H1 (cell line): ENCODE data around the gene CASTOR1. TPM values are rescaled to one million over a fixed set of nuclear protein-coding genes. Genes with fewer than 3 reads are reported as not detected.
A peak's percentile ranks its signal among the peaks of the same experiment; 100 is the strongest.

Source experiments
- CTCF ChIA-PET: fragments of 300-600 bp; sonication (Branson Sonifier 250); formaldehyde crosslinking; loops from one replicate; lab custom pipeline; 2021; ENCODE audit not compliant: partially characterized antibody; lab: Charles Lee
- POLR2A ChIA-PET: fragments of 300-600 bp; sonication (Branson Sonifier 250); formaldehyde crosslinking; loops from one replicate; lab custom pipeline; 2021; ENCODE audit warnings: inconsistent platforms; ENCODE audit not compliant: partially characterized antibody; lab: Charles Lee
- DNase-seq, 2 experiments: peaks; one replicate each; pipeline versions ENCODE4 v3.0.0 to v3.0.0-alpha.2; 2010 to 2022; ENCODE audit warnings: low spot score in 2 of 2, low read depth in 1 of 2, mixed read lengths in 1 of 2
- FAIRE-seq: peaks from 2 replicates; lab custom pipeline; 2011; peaks lifted over from hg19 to GRCh38; lab: Jason Lieb, UNC
- H2AFZ ChIP-seq: 2 replicates; pipeline ENCODE4 v1.8.1; 2012; ENCODE audit warnings: low read length, inconsistent platforms
- H2AK5ac ChIP-seq: 2 replicates; pipeline ENCODE4 v1.6.1; 2013; ENCODE audit warnings: low read depth, low read length
- H2BK120ac ChIP-seq: replicated peaks from 2 replicates; pipeline ENCODE3; 2013; ENCODE audit warnings: low read depth, low read length, inconsistent platforms
- H2BK12ac ChIP-seq: 2 replicates; pipeline ENCODE4 v1.6.1; 2013; ENCODE audit warnings: low read depth, low read length
- H2BK15ac ChIP-seq: 2 replicates; pipeline ENCODE4 v1.6.1; 2013; ENCODE audit warnings: low read length
- H2BK20ac ChIP-seq: 2 replicates; pipeline ENCODE4 v1.6.1; 2013; ENCODE audit warnings: low read length
- H2BK5ac ChIP-seq: 2 replicates; pipeline ENCODE4 v1.6.1; 2013; ENCODE audit warnings: low read depth, low read length
- H3K14ac ChIP-seq: 2 replicates; pipeline ENCODE4 v1.6.1; 2013; ENCODE audit warnings: inconsistent platforms; ENCODE audit not compliant: insufficient read length
- H3K18ac ChIP-seq: 2 replicates; pipeline ENCODE4 v1.6.1; 2013; ENCODE audit warnings: low read length; ENCODE audit errors: extremely low read depth
- H3K23ac ChIP-seq: 2 replicates; pipeline ENCODE4 v1.6.1; 2013; ENCODE audit warnings: inconsistent platforms; ENCODE audit not compliant: insufficient read length
- H3K23me2 ChIP-seq: 2 replicates; pipeline ENCODE4 v1.6.1; 2013; ENCODE audit warnings: low read depth, low read length
- H3K27ac ChIP-seq: 2 replicates; pipeline ENCODE4 v1.6.1; 2011; ENCODE audit warnings: low read depth, low read length, inconsistent platforms
- H3K27me3 ChIP-seq, 4 experiments: replicated peaks in 1 of 4; 1 replicate in 1 of 4; 2 replicates in 3 of 4; pipeline versions ENCODE4 v1.6.1 to v1.8.1; 2011 to 2013; ENCODE audit warnings: low read length in 3 of 4, mild to moderate bottlenecking in 3 of 4, inconsistent platforms in 2 of 4, mixed read lengths in 2 of 4, moderate library complexity in 1 of 4; ENCODE audit not compliant: control insufficient read depth in 3 of 4, insufficient read depth in 3 of 4; ENCODE audit errors: extremely low read depth in 1 of 4
- H3K36me3 ChIP-seq, 4 experiments: 2 replicates each; pipeline versions ENCODE4 v1.6.1 to v1.8.1; 2011 to 2013; ENCODE audit warnings: mild to moderate bottlenecking in 4 of 4, low read length in 3 of 4, moderate library complexity in 2 of 4, control low read depth in 1 of 4, inconsistent platforms in 1 of 4; ENCODE audit not compliant: insufficient read depth in 4 of 4, control insufficient read depth in 2 of 4
- H3K4ac ChIP-seq: replicated peaks from 2 replicates; pipeline ENCODE3; 2013; ENCODE audit warnings: low read length, low read depth, mixed read lengths, inconsistent platforms; ENCODE audit not compliant: insufficient read length
- H3K4me1 ChIP-seq, 4 experiments: replicated peaks in 1 of 4; 1 replicate in 1 of 4; 2 replicates in 3 of 4; pipeline versions ENCODE4 v1.6.1 to v1.8.1; 2011 to 2013; ENCODE audit warnings: low read length in 3 of 4, inconsistent platforms in 2 of 4, mixed read lengths in 1 of 4; ENCODE audit not compliant: insufficient read depth in 4 of 4, control insufficient read depth in 3 of 4
- H3K4me2 ChIP-seq, 2 experiments: 2 replicates each; pipeline versions ENCODE4 v1.6.1 to v1.8.1; 2011 to 2013; ENCODE audit warnings: low read depth in 2 of 2, low read length in 2 of 2, control low read depth in 1 of 2, inconsistent platforms in 1 of 2, mild to moderate bottlenecking in 1 of 2; ENCODE audit not compliant: insufficient read depth in 1 of 2
- H3K4me3 ChIP-seq, 4 experiments: fragments of 200-600, 300-600 bp in 1 of 4; sonication (generic), shearing (Covaris generic), sonication (Bioruptor Twin) in 1 of 4; 2 replicates each; pipeline versions ENCODE4 v1.5.1 to v1.8.1; 2011 to 2016; ENCODE audit warnings: low read length in 4 of 4, low read depth in 3 of 4, control low read depth in 2 of 4, inconsistent platforms in 2 of 4, mild to moderate bottlenecking in 2 of 4, mixed read lengths in 1 of 4, moderate library complexity in 1 of 4; ENCODE audit not compliant: insufficient read depth in 2 of 4; ENCODE audit errors: extremely low read depth in 1 of 4
- H3K56ac ChIP-seq: replicated peaks from 2 replicates; pipeline ENCODE3; 2013; ENCODE audit warnings: low read depth, mild to moderate bottlenecking, mixed read lengths, low read length, inconsistent platforms; ENCODE audit not compliant: insufficient read length
- H3K79me1 ChIP-seq: 2 replicates; pipeline ENCODE4 v1.6.1; 2013; ENCODE audit warnings: low read depth, low read length, control low read depth
- H3K79me2 ChIP-seq, 2 experiments: 2 replicates each; pipeline versions ENCODE4 v1.6.1 to v1.8.1; 2012 to 2013; ENCODE audit warnings: low read length in 2 of 2, mild to moderate bottlenecking in 2 of 2, inconsistent platforms in 1 of 2; ENCODE audit not compliant: insufficient read depth in 2 of 2, control insufficient read depth in 1 of 2
- H3K9ac ChIP-seq, 4 experiments: replicated peaks in 1 of 4; 1 replicate in 1 of 4; 2 replicates in 3 of 4; pipeline versions ENCODE4 v1.6.1 to v1.8.1; 2011 to 2013; ENCODE audit warnings: low read depth in 3 of 4, low read length in 3 of 4, control low read depth in 2 of 4, mild to moderate bottlenecking in 2 of 4, moderate library complexity in 2 of 4, inconsistent platforms in 1 of 4; ENCODE audit errors: extremely low read depth in 1 of 4
- H3K9me3 ChIP-seq, 2 experiments: 2 replicates each; pipeline versions ENCODE4 v1.6.1 to v1.8.1; 2012 to 2013; ENCODE audit warnings: mild to moderate bottlenecking in 2 of 2, moderate library complexity in 2 of 2, control low read depth in 1 of 2, inconsistent platforms in 1 of 2, low read depth in 1 of 2, low read length in 1 of 2, mixed read lengths in 1 of 2; ENCODE audit not compliant: insufficient read depth in 2 of 2
- H4K20me1 ChIP-seq, 2 experiments: replicated peaks in 1 of 2; 2 replicates each; pipeline versions ENCODE3 to v1.8.1; 2011 to 2013; ENCODE audit warnings: inconsistent platforms in 2 of 2, low read length in 2 of 2, mild to moderate bottlenecking in 1 of 2; ENCODE audit not compliant: insufficient read depth in 2 of 2, control insufficient read depth in 1 of 2
- H4K5ac ChIP-seq: 2 replicates; pipeline ENCODE4 v1.6.1; 2013; ENCODE audit warnings: low read length, low read depth, mixed read lengths, inconsistent platforms; ENCODE audit not compliant: insufficient read length
- H4K8ac ChIP-seq: 2 replicates; pipeline ENCODE4 v1.8.0; 2013; ENCODE audit warnings: mild to moderate bottlenecking, moderate library complexity, low read length, inconsistent platforms; ENCODE audit not compliant: insufficient read depth; ENCODE audit errors: extremely low read depth
- H4K91ac ChIP-seq: replicated peaks from 2 replicates; pipeline ENCODE3; 2013; ENCODE audit warnings: low read length, mixed read lengths, inconsistent platforms; ENCODE audit not compliant: insufficient read length
- BACH1 ChIP-seq: IDR thresholded peaks from 2 replicates; pipeline ENCODE4 v1.6.1; 2012; ENCODE audit warnings: low read length, improper control_type of control experiment
- EGR1 ChIP-seq: IDR thresholded peaks from 2 replicates; pipeline ENCODE4 v1.6.1; 2011; ENCODE audit warnings: low read depth, low read length, borderline replicate concordance
- GTF2F1 ChIP-seq: IDR thresholded peaks from 2 replicates; pipeline ENCODE4 v1.6.1; 2012; ENCODE audit warnings: low read depth, low read length, improper control_type of control experiment, borderline replicate concordance
- SIN3A ChIP-seq, 2 experiments: IDR thresholded peaks in 1 of 2; conservative IDR thresholded peaks in 1 of 2; 2 replicates each; pipeline ENCODE4 v1.6.1; 2011 to 2012; ENCODE audit warnings: low read length in 2 of 2, improper control_type of control experiment in 1 of 2, low read depth in 1 of 2, mild to moderate bottlenecking in 1 of 2
- SIX5 ChIP-seq: IDR thresholded peaks from 2 replicates; pipeline ENCODE4 v1.6.1; 2011; ENCODE audit warnings: mild to moderate bottlenecking, low read depth, low read length
- SP1 ChIP-seq: IDR thresholded peaks from 2 replicates; pipeline ENCODE4 v1.6.1; 2011; ENCODE audit warnings: low read depth, low read length
- SP2 ChIP-seq: IDR thresholded peaks from 2 replicates; pipeline ENCODE4 v1.6.1; 2012; ENCODE audit warnings: mild to moderate bottlenecking, low read length, inconsistent platforms
- SRF ChIP-seq: IDR thresholded peaks from 2 replicates; pipeline ENCODE4 v1.6.1; 2011; ENCODE audit warnings: mild to moderate bottlenecking, low read depth, low read length, moderate library complexity
- WGBS, 2 experiments: shearing (Covaris generic) in 1 of 2; methylation state at CpG; one replicate each; pipeline versions ENCODE4 v1.1.6 to v1.1.7; 2013 to 2015; ENCODE audit warnings: low lambda C conversion rate in 2 of 2, mixed read lengths in 2 of 2, inconsistent platforms in 1 of 2, low coverage in 1 of 2, missing lambda C conversion rate in 1 of 2; ENCODE audit not compliant: insufficient replicate concordance in 2 of 2, insufficient coverage in 1 of 2, insufficient read length in 1 of 2; ENCODE audit errors: extremely low coverage in 1 of 2, missing lambda C conversion rate in 1 of 2; 5-methylcytosine and 5-hydroxymethylcytosine counted together
- polyA plus RNA-seq, 7 experiments: library from polyadenylated mRNA; depleted of rRNA in 3 of 7; stranded (reverse) in 5 of 7; unstranded in 2 of 7; fragments of >200 nt in 5 of 7; fragments of 200-250 nt in 2 of 7; gene quantifications; 1 replicate in 5 of 7; 2 replicates in 1 of 7; 4 replicates in 1 of 7; pipeline versions ENCODE4 v1.2.1 to v1.2.3, GENCODE V29; 2011 to 2013; ENCODE audit warnings: missing spikeins in 2 of 7, mixed read lengths in 2 of 7
- total RNA-seq: library from RNA; stranded (reverse); fragmentation: NEBNext Ultra II Directional; extraction: Animal tissue kit (Norgen Biotek cat#: 25700); gene quantifications from 2 replicates; pipeline ENCODE4 v1.2.1, GENCODE V29; 2021
- TF ChIP-seq, protein P1 (sequence below): IDR thresholded peaks from 2 replicates; pipeline ENCODE4 v1.6.1; 2012; ENCODE audit warnings: low read length, inconsistent platforms

The CASTOR1 gene
- total and polyA plus RNA-seq, 2 of the 8 experiments (the other 6 are each of a cell fraction or from before 2014, with no cell fraction given) = 10.3 to 36.0 TPM

DNA sequence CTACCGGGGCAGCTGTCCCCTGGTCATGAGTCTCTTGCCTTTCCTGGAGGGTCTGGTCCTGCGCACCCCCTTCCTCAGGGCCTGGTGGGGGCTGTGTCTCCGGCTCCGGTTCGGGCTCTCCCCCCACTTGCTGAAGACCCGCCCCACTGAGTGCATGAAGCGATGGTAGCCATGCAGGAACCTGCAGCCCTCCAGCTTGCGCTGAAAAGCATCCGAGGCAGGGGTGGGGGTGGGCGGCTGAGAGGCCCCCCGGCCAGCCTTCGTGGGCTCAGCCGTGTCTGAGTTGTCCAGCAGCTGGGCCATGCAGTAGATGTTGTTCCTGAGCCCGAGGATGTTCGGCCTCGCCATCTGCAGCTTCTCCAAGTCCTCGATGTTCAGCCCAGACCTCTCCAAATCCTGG is 25.4 kb downstream of the CASTOR1 start:
- H3K14ac ChIP-seq = no peak overlapping the region
- no peak overlapping the region for H3K18ac ChIP-seq
- H3K36me3 ChIP-seq = no peaks in the 10 kb centered on the region
- no peak for TF ChIP-seq SRF
- TF ChIP-seq, protein P1, sequence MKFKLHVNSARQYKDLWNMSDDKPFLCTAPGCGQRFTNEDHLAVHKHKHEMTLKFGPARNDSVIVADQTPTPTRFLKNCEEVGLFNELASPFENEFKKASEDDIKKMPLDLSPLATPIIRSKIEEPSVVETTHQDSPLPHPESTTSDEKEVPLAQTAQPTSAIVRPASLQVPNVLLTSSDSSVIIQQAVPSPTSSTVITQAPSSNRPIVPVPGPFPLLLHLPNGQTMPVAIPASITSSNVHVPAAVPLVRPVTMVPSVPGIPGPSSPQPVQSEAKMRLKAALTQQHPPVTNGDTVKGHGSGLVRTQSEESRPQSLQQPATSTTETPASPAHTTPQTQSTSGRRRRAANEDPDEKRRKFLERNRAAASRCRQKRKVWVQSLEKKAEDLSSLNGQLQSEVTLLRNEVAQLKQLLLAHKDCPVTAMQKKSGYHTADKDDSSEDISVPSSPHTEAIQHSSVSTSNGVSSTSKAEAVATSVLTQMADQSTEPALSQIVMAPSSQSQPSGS = no peak
- no peak for TF ChIP-seq GTF2F1
- no peak for TF ChIP-seq BACH1
- no peak for TF ChIP-seq SP2
- no peak for TF ChIP-seq SP1
- no peak for TF ChIP-seq SIX5
- TF ChIP-seq SIN3A (conservative IDR thresholded peaks at IDR 0.05 in 1 of 2, IDR thresholded peaks at IDR 0.05 in 1 of 2; ENCODE audit: low read depth in 1 of 2, low read length in 2 of 2) = no peak
- TF ChIP-seq EGR1 = no peak
- POLR2A ChIA-PET = interaction anchor here (1.1 to 1.4 kb wide), 2 partner anchors 16 to 93 kb away, joined by 3 to 5 read pairs; partner anchors contain the start of genes CCDC157 and SF3A1
- H2BK20ac ChIP-seq = no peak overlapping the region
- H2BK5ac ChIP-seq = no peak overlapping the region
- no peaks in the 10 kb centered on the region for H4K20me1 ChIP-seq
- no peak overlapping the region for H3K56ac ChIP-seq
- 91% methylated on average over 17 of the region's 17 CpGs; no CpG with 5 or more reads in 1 of the 2 experiments for WGBS, 2 experiments
- CTCF ChIA-PET = interaction anchor here (0.8 to 2.4 kb wide), 23 partner anchors 11 to 238 kb away, joined by 3 to 14 read pairs (median 4); partner anchors contain the start of gene RNF215
- no peak overlapping the region for H3K27ac ChIP-seq
- no peaks in the 10 kb centered on the region for H3K79me2 ChIP-seq
- H3K9ac ChIP-seq = no peak overlapping the region
- H4K91ac ChIP-seq = no peak overlapping the region
- peak overlapping the region; percentile 39; the same call in 1 of the 2 replicates for H4K8ac ChIP-seq
- no peak overlapping the region for H3K4me3 ChIP-seq
- H2BK120ac ChIP-seq = no peak overlapping the region
- no peaks in the 10 kb centered on the region for H3K23me2 ChIP-seq
- peaks cover 0 to 2% (median under 1%) of the 10 kb centered on the region in 4 experiments; a peak in 2 of 7 replicates for H3K4me1 ChIP-seq
- H3K4me2 ChIP-seq = no peak overlapping the region
- H3K79me1 ChIP-seq = no peaks in the 10 kb centered on the region
- no peak overlapping the region for H2AK5ac ChIP-seq
- H2BK12ac ChIP-seq = peak overlapping the region; percentile 50; the same call in 1 of the 2 replicates
- DNase-seq (no peak), FAIRE-seq (no peak)
- H3K27me3 ChIP-seq = no peaks in the 10 kb centered on the region; a peak in 2 of 7 replicates
- no peak overlapping the region for H4K5ac ChIP-seq
- H3K4ac ChIP-seq = no peak overlapping the region
- no peak overlapping the region for H2AFZ ChIP-seq
- no peak overlapping the region for H3K23ac ChIP-seq
- no peaks in the 10 kb centered on the region for H3K9me3 ChIP-seq
- no peak overlapping the region for H2BK15ac ChIP-seq
